PC-9 (cell line): ENCODE results near the gene PUS1. TPM values are rescaled to one million over a fixed set of nuclear protein-coding genes. Genes with fewer than 3 reads are reported as not detected.

ENCODE experiments used
- BruUV-seq: library from RNA; stranded (reverse); fragments of 400-500 nt; replicated peaks from 2 replicates; lab custom pipeline; 2021; lab: Mats Ljungman, UMichigan
- CTCF ChIA-PET: fragments of 300-600 bp; sonication (Branson Sonifier 250); formaldehyde crosslinking; loops from one replicate; lab custom pipeline; 2022; ENCODE audit warnings: antibody characterized with exemption; lab: Charles Lee
- POLR2A ChIA-PET: fragments of 300-600 bp; sonication (Branson Sonifier 250); formaldehyde crosslinking; loops from one replicate; lab custom pipeline; 2022; ENCODE audit warnings: antibody characterized with exemption; ENCODE audit not compliant: unreplicated experiment; lab: Charles Lee
- DNase-seq, 2 experiments: peaks; one replicate each; pipeline versions ENCODE4 v3.0.0 to v3.0.0-alpha.2; 2015 to 2022; ENCODE audit warnings: mixed read lengths in 1 of 2
- H2AFZ ChIP-seq: fragments of 200-600 bp; sonication (generic); 2 replicates; pipeline ENCODE4 v1.8.1; 2017; ENCODE audit warnings: antibody characterized with exemption
- H3F3A ChIP-seq: fragments of 200-600 bp; sonication (generic); 2 replicates; pipeline ENCODE4 v1.8.1; 2017; ENCODE audit warnings: antibody characterized with exemption, mild to moderate bottlenecking, low read depth; ENCODE audit not compliant: insufficient read depth
- H3K27ac ChIP-seq: fragments of 200-600 bp; sonication (generic); 2 replicates; pipeline ENCODE4 v1.6.1; 2016; ENCODE audit warnings: mixed run types
- H3K27me3 ChIP-seq: fragments of 200-600 bp; sonication (generic); 2 replicates; pipeline ENCODE4 v1.6.1; 2016; ENCODE audit warnings: low read depth, mixed run types; ENCODE audit not compliant: insufficient read depth
- H3K36me3 ChIP-seq: fragments of 200-600 bp; sonication (generic); 2 replicates; pipeline ENCODE4 v1.6.1; 2016; ENCODE audit warnings: low read depth, mixed run types
- H3K4me1 ChIP-seq: fragments of 200-600 bp; sonication (generic); replicated peaks from 2 replicates; pipeline ENCODE4 v1.6.1; 2016; ENCODE audit warnings: mixed run types; ENCODE audit not compliant: insufficient read depth
- H3K4me2 ChIP-seq: fragments of 200-600 bp; sonication (generic); 2 replicates; pipeline ENCODE4 v1.6.1; 2017; ENCODE audit warnings: mixed run types
- H3K4me3 ChIP-seq: fragments of 200-600 bp; sonication (generic); 2 replicates; pipeline ENCODE4 v1.6.1; 2016; ENCODE audit warnings: mixed run types
- H3K79me2 ChIP-seq: fragments of 200-600 bp; sonication (generic); 2 replicates; pipeline ENCODE4 v1.6.1; 2017; ENCODE audit warnings: low read depth, mixed run types
- H3K9me2 ChIP-seq: fragments of 200-600 bp; sonication (generic); 2 replicates; pipeline ENCODE4 v1.8.1; 2017; ENCODE audit warnings: mild to moderate bottlenecking; ENCODE audit not compliant: insufficient read depth
- H3K9me3 ChIP-seq: fragments of 200-600 bp; sonication (generic); 2 replicates; pipeline ENCODE4 v1.8.1; 2016; ENCODE audit warnings: low read depth; ENCODE audit not compliant: insufficient read depth
- H4K20me1 ChIP-seq: fragments of 200-600 bp; sonication (generic); 2 replicates; pipeline ENCODE4 v1.8.1; 2017; ENCODE audit not compliant: insufficient read depth
- EZH2 ChIP-seq: fragments of 200-600 bp; sonication (generic); IDR thresholded peaks from 2 replicates; pipeline ENCODE4 v1.8.0; 2017; ENCODE audit warnings: antibody characterized with exemption, low read depth
- intact Hi-C: fragments of 100-400 bp; cut with micrococcal nuclease; formaldehyde crosslinking; loops from one replicate; pipeline ENCODE4 v1.10.0; 2022; ENCODE audit not compliant: unreplicated experiment
- total RNA-seq: library from RNA; stranded (reverse); gene quantifications from 2 replicates; pipeline ENCODE4 v1.2.3, GENCODE V29; 2021
- TF ChIP-seq, protein P1 (sequence below): fragments of 200-600 bp; sonication (generic); conservative IDR thresholded peaks from 2 replicates; pipeline ENCODE4 v1.6.1; 2017; ENCODE audit warnings: mixed run types, antibody characterized with exemption, mild to moderate bottlenecking, moderate library complexity

Gene PUS1
- total RNA-seq, 1 experiment from 2014 or later, result 37.0 TPM

DNA sequence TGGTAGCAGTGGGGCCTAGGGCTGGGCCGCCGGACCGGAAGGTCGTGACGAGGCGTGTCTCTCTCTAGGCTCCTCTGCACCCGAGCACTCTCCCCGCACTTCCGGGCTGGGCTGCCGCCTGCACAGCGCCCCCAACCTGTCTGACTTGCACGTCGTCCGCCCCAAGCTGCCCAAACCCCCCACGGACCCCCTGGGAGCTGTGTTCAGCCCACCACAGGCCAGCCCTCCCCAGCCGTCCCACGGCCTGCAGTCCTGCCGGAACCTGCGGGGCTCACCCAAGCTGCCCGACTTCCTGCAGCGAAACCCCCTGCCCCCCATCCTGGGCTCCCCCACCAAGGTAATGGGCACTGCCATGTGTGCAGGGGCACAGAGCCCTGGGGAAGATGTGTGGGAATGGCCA is 13.3 kb upstream of the PUS1 start:
- Histone ChIP-seq H3K9me2 (no peaks in the 10 kb centered on the region), H3K79me2 (no peaks in the 10 kb centered on the region), H3K27ac (no peak overlapping the region), H3K4me2 (no peak overlapping the region), H3K36me3 (peaks cover 10% of the 10 kb centered on the region), H3K4me1 (no peaks in the 10 kb centered on the region), H3K4me3 (no peak overlapping the region), H2AFZ (no peak overlapping the region), H3K27me3 (no peaks in the 10 kb centered on the region), H3K9me3 (no peaks in the 10 kb centered on the region), H4K20me1 (peaks cover 9% of the 10 kb centered on the region), H3F3A (no peaks in the 10 kb centered on the region)
- no peak for DNase-seq
- no peak for TF ChIP-seq EZH2
- TF ChIP-seq, protein P1, sequence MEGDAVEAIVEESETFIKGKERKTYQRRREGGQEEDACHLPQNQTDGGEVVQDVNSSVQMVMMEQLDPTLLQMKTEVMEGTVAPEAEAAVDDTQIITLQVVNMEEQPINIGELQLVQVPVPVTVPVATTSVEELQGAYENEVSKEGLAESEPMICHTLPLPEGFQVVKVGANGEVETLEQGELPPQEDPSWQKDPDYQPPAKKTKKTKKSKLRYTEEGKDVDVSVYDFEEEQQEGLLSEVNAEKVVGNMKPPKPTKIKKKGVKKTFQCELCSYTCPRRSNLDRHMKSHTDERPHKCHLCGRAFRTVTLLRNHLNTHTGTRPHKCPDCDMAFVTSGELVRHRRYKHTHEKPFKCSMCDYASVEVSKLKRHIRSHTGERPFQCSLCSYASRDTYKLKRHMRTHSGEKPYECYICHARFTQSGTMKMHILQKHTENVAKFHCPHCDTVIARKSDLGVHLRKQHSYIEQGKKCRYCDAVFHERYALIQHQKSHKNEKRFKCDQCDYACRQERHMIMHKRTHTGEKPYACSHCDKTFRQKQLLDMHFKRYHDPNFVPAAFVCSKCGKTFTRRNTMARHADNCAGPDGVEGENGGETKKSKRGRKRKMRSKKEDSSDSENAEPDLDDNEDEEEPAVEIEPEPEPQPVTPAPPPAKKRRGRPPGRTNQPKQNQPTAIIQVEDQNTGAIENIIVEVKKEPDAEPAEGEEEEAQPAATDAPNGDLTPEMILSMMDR, result no peak
- no TSS peak for BruUV-seq
- ChIA-PET POLR2A (no interaction called here), CTCF (no interaction called here)
- intact Hi-C loops, result no loop called here

DNA sequence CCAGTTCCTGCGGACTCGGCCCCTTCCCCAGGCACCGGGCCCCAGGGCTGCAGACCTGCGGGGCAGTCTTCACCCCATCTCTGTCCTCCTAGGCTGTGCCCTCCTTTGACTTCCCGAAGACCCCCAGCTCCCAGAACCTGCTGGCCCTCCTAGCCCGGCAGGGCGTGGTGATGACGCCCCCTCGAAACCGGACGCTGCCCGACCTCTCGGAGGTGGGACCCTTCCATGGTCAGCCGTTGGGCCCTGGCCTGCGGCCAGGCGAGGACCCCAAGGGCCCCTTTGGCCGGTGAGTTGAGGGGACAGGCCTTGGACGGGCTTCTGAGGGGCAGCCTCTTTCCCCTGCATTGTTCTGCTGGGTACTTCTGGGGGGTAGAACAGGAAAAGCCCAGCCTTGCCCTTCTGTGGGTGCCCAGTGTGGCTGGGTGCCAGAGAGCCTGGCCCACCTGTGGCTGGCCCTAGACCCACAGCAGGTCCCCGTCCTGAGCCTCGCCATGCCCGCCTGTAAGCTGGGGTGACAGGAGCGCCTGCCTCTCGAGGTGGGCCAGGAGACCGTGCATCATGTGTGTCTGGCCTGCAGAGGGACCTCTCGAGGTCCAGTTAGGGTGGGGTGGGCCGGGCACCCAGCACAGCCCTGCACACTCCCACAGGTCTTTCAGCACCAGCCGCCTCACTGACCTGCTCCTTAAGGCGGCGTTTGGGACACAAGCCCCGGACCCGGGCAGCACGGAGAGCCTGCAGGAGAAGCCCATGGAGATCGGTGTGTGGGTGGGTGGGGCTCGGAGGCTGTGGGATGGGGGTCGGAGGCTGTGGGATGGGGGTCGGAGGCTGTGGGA is 12.6 kb upstream of the PUS1 start:
- peaks cover 9% of the 10 kb centered on the region for H4K20me1 ChIP-seq
- no peak overlapping the region for H3K27ac ChIP-seq
- BruUV-seq, result no TSS peak
- H3F3A ChIP-seq, result no peaks in the 10 kb centered on the region
- peaks cover 15% of the 10 kb centered on the region for H3K36me3 ChIP-seq
- no peaks in the 10 kb centered on the region for H3K79me2 ChIP-seq
- intact Hi-C loops, result no loop called here
- H3K27me3 ChIP-seq, result no peaks in the 10 kb centered on the region
- no peak for DNase-seq
- no peaks in the 10 kb centered on the region for H3K9me3 ChIP-seq
- no peak overlapping the region for H3K4me2 ChIP-seq
- H2AFZ ChIP-seq, result no peak overlapping the region
- no peak overlapping the region for H3K4me3 ChIP-seq
- ChIA-PET CTCF (no interaction called here), POLR2A (no interaction called here)
- H3K4me1 ChIP-seq, result no peaks in the 10 kb centered on the region
- no peaks in the 10 kb centered on the region for H3K9me2 ChIP-seq
- TF ChIP-seq EZH2, result no peak
- TF ChIP-seq, protein P1, result no peak

DNA sequence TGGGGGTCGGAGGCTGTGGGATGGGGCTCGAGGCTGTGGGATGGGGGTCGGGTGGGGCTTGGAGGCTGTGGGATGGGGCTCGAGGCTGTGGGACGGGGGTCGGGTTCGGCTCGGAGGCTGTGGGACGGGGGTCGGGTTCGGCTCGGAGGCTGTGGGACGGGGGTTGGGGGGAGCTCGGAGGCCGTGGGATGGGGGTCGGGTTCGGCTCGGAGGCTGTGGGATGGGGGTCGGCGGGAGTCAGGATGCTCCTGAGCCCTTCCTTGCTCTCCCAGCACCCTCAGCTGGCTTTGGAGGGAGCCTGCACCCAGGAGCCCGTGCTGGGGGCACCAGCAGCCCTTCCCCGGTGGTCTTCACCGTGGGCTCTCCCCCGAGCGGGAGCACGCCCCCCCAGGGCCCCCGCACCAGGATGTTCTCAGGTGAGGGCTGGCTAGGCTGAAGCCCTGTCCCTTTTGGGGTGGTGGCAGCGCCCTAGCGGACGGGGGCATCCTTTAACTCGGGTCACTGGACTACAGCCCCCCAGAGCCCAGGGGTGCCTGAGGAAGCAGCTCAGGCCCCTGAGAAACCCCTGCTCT is 11.9 kb upstream of the PUS1 start:
- Histone ChIP-seq H2AFZ (no peak overlapping the region), H3F3A (no peaks in the 10 kb centered on the region), H3K27me3 (no peaks in the 10 kb centered on the region), H3K27ac (no peak overlapping the region), H3K4me2 (no peak overlapping the region), H3K9me2 (no peaks in the 10 kb centered on the region), H4K20me1 (peaks cover 10% of the 10 kb centered on the region), H3K79me2 (no peaks in the 10 kb centered on the region), H3K9me3 (no peaks in the 10 kb centered on the region), H3K4me1 (no peaks in the 10 kb centered on the region), H3K36me3 (peaks cover 11% of the 10 kb centered on the region), H3K4me3 (no peak overlapping the region)
- POLR2A ChIA-PET, result no interaction called here
- BruUV-seq, result no TSS peak
- CTCF ChIA-PET, result no interaction called here
- TF ChIP-seq, protein P1, result no peak
- no peak for TF ChIP-seq EZH2
- intact Hi-C loops, result no loop called here
- DNase-seq, result no peak
